ENCODE measurements around the gene GLT8D1.

GLT8D1 gene, protein sequence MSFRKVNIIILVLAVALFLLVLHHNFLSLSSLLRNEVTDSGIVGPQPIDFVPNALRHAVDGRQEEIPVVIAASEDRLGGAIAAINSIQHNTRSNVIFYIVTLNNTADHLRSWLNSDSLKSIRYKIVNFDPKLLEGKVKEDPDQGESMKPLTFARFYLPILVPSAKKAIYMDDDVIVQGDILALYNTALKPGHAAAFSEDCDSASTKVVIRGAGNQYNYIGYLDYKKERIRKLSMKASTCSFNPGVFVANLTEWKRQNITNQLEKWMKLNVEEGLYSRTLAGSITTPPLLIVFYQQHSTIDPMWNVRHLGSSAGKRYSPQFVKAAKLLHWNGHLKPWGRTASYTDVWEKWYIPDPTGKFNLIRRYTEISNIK

DNA sequence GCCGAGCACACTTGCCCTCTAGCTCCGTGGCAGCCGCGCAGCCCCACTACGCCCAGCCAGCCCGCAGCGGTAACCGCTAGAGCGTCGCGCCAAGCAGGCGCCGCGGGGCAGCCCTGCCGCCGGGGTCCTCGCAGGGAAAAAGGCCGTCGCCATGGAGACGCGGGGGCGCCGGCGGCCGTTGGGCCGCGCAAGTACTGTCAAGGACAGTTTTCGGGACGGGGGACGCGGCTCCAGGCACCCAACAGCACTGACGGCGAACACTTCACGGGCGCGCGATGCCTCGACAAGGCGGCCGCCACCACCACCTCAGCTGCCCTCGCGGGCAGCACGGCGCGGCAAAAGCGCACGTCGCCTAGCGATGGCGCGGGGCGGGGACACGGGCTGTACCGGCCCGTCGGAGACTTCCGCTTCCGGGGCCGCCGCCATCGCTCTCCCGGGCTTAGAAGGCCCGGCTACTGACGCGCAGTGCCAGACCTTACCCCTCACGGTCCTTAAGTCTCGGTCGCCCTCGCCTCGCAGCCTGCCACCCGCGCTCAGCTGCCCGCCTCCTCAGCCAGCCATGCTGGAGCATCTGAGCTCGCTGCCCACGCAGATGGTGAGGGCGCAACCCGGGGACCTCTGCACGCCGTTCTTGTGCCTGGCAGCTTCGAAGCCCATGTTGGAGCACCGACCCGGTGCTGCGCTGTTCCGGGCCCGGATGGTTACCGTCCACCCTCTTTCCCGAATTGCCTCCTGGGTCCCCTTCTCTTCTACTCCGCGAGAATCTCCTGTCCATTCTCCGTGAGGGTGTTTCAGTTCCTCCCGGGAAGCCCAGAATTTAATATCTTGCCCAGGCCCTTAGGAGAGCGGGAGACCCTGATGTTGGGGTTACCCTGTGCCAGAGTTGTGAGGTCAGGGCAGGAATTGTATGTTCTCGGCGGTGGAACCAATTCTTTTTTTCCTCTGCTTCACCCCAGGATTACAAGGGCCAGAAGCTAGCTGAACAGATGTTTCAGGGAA lies at the start of gene GLT8D1, which contains the start of gene SPCS1:
GLT8D1 (minus strand) TSS at position 104 of the 999 bp plus-strand sequence. CDS start 5,331 bp downstream, outside the sequence.
SPCS1 (plus strand) TSS at position 419 of the 999 bp plus-strand sequence; CDS start at position 560, 141 bp downstream.
- DNase-seq (ENCODE audit: low read depth): no peak
- peak within 1 kb of the TSS; percentile 90 for H3K4me3 ChIP-seq (ENCODE audit: low read depth, low read length)
- TF ChIP-seq, protein P1, sequence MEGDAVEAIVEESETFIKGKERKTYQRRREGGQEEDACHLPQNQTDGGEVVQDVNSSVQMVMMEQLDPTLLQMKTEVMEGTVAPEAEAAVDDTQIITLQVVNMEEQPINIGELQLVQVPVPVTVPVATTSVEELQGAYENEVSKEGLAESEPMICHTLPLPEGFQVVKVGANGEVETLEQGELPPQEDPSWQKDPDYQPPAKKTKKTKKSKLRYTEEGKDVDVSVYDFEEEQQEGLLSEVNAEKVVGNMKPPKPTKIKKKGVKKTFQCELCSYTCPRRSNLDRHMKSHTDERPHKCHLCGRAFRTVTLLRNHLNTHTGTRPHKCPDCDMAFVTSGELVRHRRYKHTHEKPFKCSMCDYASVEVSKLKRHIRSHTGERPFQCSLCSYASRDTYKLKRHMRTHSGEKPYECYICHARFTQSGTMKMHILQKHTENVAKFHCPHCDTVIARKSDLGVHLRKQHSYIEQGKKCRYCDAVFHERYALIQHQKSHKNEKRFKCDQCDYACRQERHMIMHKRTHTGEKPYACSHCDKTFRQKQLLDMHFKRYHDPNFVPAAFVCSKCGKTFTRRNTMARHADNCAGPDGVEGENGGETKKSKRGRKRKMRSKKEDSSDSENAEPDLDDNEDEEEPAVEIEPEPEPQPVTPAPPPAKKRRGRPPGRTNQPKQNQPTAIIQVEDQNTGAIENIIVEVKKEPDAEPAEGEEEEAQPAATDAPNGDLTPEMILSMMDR (IDR thresholded peaks at IDR 0.05; ENCODE audit: low read depth, low read length, missing control alignments): no peak

DNA sequence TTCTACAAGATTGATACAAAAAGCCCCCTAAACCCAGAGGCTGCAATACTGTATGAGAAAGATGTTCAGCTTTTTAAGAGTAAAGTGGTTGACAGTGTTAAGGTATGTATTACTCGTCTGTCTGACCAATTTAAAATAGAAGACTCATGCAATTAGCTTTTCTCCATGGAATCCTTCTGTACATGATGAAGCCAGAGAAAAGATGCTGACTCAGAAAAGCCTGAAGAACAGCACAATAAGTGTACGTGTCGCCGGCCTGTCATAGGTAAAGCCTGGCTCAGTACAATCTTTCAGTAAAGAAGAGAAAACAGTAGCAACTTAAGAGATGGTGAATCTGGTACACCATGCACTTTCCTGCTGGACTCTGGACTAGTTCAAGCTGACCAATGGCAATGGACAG lies 48.8 kb upstream of the GLT8D1 start:
- no peak overlapping the region for H3K4me3 ChIP-seq (ENCODE audit: low read depth, low read length)
- TF ChIP-seq, protein P1 (IDR thresholded peaks at IDR 0.05; ENCODE audit: low read depth, low read length, missing control alignments): no peak
- DNase-seq (ENCODE audit: low read depth): no peak

- DNase-seq (ENCODE audit: low read depth): no peak
- TF ChIP-seq, protein P1 (IDR thresholded peaks at IDR 0.05; ENCODE audit: low read depth, low read length, missing control alignments): no peak
- H3K4me3 ChIP-seq (ENCODE audit: low read depth, low read length): no peak overlapping the region
Measured at GRCh38 chr3:52752045-52752660, 46.6 kb upstream of the GLT8D1 start.

DNA sequence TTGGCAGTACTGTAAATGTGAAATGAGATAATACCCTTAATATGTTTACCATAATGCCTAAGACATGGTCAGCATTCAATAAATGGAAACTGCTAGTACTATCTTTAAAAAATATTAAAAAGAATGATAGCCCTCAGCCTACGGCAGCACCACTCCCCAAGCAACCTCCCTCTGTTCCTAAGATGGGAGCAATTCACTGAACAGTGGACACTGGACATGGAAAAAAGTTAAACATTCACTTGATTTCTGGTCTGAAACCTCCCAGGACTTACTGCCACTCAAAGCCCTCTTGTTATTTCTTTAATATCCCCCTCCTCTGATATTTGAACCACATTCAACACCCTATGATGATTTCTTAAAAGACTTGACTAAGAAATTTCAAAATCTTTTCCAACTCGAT lies 38.1 kb upstream of the GLT8D1 start:
- no peak overlapping the region for H3K4me3 ChIP-seq (ENCODE audit: low read depth, low read length)
- TF ChIP-seq, protein P1 (IDR thresholded peaks at IDR 0.05; ENCODE audit: low read depth, low read length, missing control alignments): no peak
- DNase-seq (ENCODE audit: low read depth): no peak

GRCh38 chr3:52743152-52743551 lies 37.6 kb upstream of the GLT8D1 start:
- TF ChIP-seq, protein P1 (IDR thresholded peaks at IDR 0.05; ENCODE audit: low read depth, low read length, missing control alignments): no peak

DNA sequence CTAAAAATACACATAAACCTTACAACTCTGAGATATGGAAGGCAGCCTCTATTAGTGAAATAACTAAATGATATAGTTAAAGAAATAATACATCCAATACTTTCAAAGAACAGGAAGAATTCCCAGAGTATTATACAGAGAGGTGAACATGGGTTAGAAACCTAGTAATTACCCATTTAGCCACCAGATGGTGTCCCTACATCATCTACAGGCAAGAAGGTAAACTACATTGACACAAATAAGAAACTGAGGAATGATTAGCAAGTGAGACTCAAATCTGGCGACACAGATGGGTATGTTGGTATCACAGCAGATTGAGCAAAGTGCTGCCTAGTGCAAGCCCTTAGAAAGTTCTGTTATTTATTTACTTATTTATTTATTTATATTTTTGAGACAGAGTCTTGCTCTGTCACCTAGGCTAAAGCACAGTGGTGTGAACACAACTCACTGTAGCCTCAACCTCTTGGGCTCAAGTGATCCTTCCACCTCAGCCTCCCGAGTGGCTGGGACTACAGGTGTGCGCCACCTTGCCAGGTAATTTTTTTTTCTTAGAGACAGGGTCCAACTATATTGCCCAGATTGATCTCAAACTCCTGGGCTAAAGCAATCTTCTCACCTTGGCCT lies 36.9 kb upstream of the GLT8D1 start:
- DNase-seq (ENCODE audit: low read depth): peak; percentile 16
- no peak overlapping the region for H3K4me3 ChIP-seq (ENCODE audit: low read depth, low read length)
- TF ChIP-seq, protein P1 (IDR thresholded peaks at IDR 0.05; ENCODE audit: low read depth, low read length, missing control alignments): peak; percentile 59

More at GRCh38 chr3:52743152-52743551, 37.6 kb upstream of the GLT8D1 start:
- no peak overlapping the region for H3K4me3 ChIP-seq (ENCODE audit: low read depth, low read length)
- DNase-seq (ENCODE audit: low read depth): no peak
